ENCODE results near the gene RTL10.
"Not testable (repeated sequence)": the region's sequence is repeated elsewhere in the genome, so short reads cannot be mapped to it uniquely, and the experiment has no call there.

The RTL10 gene

DNA sequence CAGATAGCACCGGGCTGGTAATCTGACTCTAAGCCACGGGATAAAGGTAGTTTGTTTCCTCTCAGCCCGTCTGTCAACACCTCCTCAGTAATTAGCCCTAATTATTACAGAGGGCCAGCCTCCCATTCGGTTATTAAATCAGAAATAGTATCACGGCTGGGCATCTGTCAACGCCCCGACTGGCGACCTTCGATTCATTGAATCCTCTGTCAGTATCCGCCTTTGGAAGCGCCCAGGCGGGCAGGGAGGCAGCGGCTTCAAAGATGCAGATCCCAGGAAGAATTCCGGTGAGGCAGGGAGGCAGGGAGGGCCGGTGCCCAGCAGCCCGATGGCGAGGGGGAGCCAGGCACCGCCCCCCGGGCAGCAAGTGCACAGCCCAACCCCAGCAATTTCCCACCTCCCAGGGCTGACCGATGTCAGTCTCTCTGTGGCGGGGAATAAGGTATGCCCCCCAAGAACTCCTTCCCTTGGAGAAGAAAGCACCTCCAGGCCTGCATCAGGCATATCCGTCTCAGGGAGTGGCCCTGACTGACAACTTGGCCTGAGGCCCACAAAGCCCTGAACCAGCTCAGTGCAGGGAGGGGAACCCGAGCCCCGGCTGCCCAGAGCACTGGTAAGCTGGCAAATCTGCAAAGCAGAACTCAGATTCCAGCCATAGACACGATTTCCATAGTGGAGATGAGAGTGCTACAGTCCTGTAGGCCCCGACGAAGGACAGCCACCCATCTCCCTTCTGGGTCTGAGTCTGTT is 11.4 kb downstream of the RTL10 start:
- H3K27me3 ChIP-seq (ENCODE audit: control insufficient read depth, insufficient read depth, low read length) = no peaks in the 10 kb centered on the region
- H3K4me3 ChIP-seq (ENCODE audit: low read length) = no peak overlapping the region
- H3K9ac ChIP-seq (ENCODE audit: low read depth, low read length) = peak overlapping the region; percentile 40
- peaks cover 9% of the 10 kb centered on the region for H3K36me3 ChIP-seq (ENCODE audit: insufficient read depth, low read length)
- H3K4me2 ChIP-seq (ENCODE audit: low read length) = no peak overlapping the region
- H3K9me3 ChIP-seq (replicated peaks; ENCODE audit: low read length) = no peaks in the 10 kb centered on the region
- peaks cover 23% of the 10 kb centered on the region for H3K4me1 ChIP-seq (ENCODE audit: control insufficient read depth, insufficient read depth, low read length)

DNA sequence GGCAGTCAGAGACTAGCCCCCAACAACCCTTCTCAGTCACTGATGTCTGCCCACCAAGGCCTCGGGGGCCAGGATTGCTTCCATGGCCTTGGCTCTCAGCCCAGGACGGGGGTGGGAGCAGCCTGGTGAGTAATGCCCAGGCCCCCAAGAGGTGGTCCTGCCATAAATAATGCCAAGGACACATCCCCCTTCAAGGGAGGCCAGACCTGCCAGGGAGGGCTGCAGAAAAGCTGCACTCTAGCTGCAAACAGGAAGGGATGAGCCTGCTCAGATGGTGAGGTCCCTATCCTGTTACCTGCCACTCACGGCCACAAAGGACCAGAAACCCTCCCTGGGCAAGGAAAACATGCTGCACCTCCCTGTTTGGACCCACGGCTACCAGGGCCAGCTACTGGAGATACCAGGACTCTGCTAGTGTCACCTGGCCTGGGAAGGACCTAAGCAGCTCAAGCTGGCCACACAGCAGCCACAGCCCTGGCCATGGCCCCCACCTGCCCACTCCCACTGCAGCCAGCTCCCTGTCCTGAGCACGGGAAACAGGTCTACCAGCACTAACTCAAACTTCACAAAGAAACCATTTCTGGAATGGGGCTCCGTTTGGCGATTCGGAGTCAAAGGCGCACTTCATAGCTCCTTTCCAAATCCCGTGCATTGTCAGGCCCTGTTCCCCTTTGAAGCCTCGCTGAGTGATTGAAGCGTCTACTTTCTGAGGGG is 12.1 kb downstream of the RTL10 start:
- no peaks in the 10 kb centered on the region for H3K27me3 ChIP-seq (ENCODE audit: control insufficient read depth, insufficient read depth, low read length)

DNA sequence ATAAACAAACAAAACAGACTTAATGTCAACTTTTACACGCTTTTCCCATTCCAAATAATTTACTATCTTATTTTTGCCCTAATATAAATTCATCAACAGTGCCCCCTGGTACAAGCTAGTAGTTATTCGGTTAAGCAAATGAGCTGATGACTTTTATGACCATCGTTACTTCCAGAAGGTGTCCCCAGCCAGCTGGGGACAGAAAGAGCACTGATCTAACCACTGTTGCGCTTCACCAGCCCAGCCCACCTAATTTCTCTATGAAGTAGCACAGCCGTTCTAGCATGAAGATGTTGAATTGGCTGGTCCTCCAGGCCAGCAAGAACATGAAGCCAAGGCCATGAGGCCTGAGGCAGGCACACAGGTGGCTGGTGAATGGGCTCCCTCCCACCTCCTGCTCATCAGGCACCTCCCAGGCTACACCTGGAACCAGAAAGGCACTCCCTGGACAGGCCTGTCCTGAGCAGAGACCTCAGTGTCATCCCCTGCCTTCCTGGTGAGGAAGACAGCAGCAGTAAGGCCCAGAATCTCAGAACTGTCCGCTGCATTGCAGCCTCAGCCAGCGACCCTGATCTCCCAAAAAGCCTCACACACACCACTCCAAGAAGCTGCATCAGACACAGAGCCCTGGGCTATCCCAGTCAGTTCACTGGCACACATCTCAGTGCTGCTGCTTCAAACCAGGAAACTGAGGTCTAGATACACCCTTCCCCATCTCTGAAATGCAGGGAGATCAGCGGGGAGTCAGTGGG is 12.9 kb downstream of the RTL10 start:
- Histone ChIP-seq H3K4me1 (ENCODE audit: control insufficient read depth, insufficient read depth, low read length) (peaks cover 22% of the 10 kb centered on the region), H3K9ac (ENCODE audit: low read depth, low read length) (no peak overlapping the region), H3K9me3 (replicated peaks; ENCODE audit: low read length) (no peaks in the 10 kb centered on the region), H3K36me3 (ENCODE audit: insufficient read depth, low read length) (no peaks in the 10 kb centered on the region), H3K4me3 (ENCODE audit: low read length) (no peak overlapping the region), H3K4me2 (ENCODE audit: low read length) (no peak overlapping the region), H3K27me3 (ENCODE audit: control insufficient read depth, insufficient read depth, low read length) (no peaks in the 10 kb centered on the region)

More for the DNA sequence above, 12.1 kb downstream of the RTL10 start:
- Histone ChIP-seq H3K4me3 (ENCODE audit: low read length) (no peak overlapping the region), H3K4me2 (ENCODE audit: low read length) (no peak overlapping the region), H3K4me1 (ENCODE audit: control insufficient read depth, insufficient read depth, low read length) (peaks cover 22% of the 10 kb centered on the region), H3K9ac (ENCODE audit: low read depth, low read length) (no peak overlapping the region), H3K9me3 (replicated peaks; ENCODE audit: low read length) (no peaks in the 10 kb centered on the region), H3K36me3 (ENCODE audit: insufficient read depth, low read length) (peaks cover 5% of the 10 kb centered on the region)

DNA sequence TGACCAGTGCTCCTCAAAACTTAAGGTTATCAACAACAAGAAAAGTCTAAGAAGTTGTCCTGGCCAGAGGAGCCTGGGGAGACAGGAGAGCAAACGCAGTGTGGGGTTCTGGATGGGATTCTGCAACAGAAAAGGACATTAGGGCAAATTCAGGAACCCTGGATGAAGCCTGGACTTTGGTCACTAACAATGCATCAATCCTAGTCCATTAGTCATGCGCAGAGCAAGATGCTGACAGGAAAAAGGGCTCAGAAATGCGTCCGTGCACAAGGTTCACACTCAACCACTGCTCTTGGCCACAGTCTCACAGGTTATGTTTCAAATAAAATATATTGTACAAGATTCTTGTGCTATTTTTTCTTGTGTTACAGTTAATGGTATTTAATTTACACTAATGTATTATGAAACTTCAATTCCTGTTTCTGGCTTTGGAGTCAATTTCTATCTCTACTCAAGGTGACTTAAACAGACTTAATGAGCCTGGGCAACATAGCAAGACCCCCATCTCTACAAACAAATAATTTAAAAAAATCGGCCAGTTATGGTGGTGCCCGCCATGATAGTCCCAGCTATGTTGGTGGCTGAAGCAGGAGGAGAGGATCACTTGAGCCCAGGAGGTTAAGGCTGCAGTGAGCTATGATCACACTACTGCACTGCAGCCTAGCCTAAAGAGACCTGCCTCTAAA is 13.6 kb downstream of the RTL10 start:
- Histone ChIP-seq H3K4me1 (ENCODE audit: control insufficient read depth, insufficient read depth, low read length) (peaks cover 22% of the 10 kb centered on the region), H3K9me3 (replicated peaks; ENCODE audit: low read length) (no peaks in the 10 kb centered on the region), H3K27me3 (ENCODE audit: control insufficient read depth, insufficient read depth, low read length) (no peaks in the 10 kb centered on the region), H3K9ac (ENCODE audit: low read depth, low read length) (no peak overlapping the region), H3K4me2 (ENCODE audit: low read length) (no peak overlapping the region), H3K36me3 (ENCODE audit: insufficient read depth, low read length) (no peaks in the 10 kb centered on the region), H3K4me3 (ENCODE audit: low read length) (no peak overlapping the region)

DNA sequence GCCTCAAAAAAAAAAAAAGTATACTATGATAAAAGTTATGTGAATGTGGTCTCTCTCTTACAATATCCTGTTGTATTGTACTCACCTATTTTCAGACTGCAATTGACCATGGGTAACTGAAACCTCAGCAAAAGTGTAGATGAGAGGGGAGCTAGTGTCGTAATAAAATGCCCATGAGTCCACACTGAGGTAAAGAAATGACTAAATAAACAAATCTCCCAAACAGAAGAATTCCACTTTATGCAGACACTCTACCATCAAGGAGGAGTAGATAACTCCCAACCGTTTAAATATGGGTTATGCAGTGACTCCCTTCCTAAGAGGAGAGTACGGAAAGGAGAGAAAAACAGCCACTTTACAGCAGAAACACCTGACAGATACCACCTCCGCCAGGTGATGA is 14.6 kb downstream of the RTL10 start:
- peaks cover 16% of the 10 kb centered on the region for H3K4me1 ChIP-seq (ENCODE audit: control insufficient read depth, insufficient read depth, low read length)
- no peak overlapping the region for H3K4me3 ChIP-seq (ENCODE audit: low read length)
- no peak overlapping the region for H3K9ac ChIP-seq (ENCODE audit: low read depth, low read length)
- no peaks in the 10 kb centered on the region for H3K36me3 ChIP-seq (ENCODE audit: insufficient read depth, low read length)
- H3K27me3 ChIP-seq (ENCODE audit: control insufficient read depth, insufficient read depth, low read length) = no peaks in the 10 kb centered on the region
- H3K9me3 ChIP-seq (replicated peaks; ENCODE audit: low read length) = no peaks in the 10 kb centered on the region
- H3K4me2 ChIP-seq (ENCODE audit: low read length) = no peak overlapping the region

DNA sequence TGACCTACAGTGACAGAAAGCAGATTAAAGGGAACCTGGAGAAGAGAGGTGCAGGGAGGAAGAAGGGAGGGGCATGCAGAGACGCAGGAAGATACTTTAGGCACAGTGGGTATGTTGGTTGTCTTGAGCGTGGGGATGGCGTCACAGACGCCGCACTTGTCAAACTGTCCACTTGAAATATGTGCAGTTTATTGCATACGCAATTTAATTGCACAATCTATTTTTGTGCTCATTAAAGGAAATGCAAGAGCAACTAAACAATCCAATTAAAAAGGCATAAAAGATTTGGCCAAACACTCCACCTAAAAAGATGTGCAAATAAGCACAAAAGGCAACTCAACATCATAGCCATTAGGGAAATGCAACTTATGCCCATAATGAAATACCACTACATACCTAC is 16.8 kb downstream of the RTL10 start:
- Histone ChIP-seq H3K4me1 (ENCODE audit: control insufficient read depth, insufficient read depth, low read length) (no peaks in the 10 kb centered on the region), H3K4me2 (ENCODE audit: low read length) (no peak overlapping the region), H3K9me3 (replicated peaks; ENCODE audit: low read length) (no peaks in the 10 kb centered on the region), H3K36me3 (ENCODE audit: insufficient read depth, low read length) (no peaks in the 10 kb centered on the region), H3K4me3 (ENCODE audit: low read length) (no peak overlapping the region), H3K27me3 (ENCODE audit: control insufficient read depth, insufficient read depth, low read length) (no peaks in the 10 kb centered on the region), H3K9ac (ENCODE audit: low read depth, low read length) (no peak overlapping the region)

DNA sequence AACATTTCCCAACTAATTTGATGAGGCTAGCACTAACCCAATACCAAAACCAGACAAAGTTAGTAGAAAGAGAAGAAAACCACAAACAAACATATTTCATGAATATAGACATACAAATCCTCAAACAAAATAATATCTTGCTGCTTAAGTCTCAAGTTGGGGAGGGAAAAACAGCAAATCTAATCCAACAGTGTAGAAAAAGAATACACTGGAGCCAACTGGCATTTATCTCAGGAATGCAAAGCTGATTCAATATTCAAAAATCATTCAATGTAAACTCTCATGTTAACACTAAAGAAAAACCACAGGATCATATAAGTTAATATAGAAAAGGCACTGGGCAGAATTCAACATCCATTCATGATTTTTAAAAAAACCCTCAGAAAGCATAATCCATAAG is 18.2 kb downstream of the RTL10 start:
- Histone ChIP-seq H3K4me2 (ENCODE audit: low read length) (no peak overlapping the region), H3K4me3 (ENCODE audit: low read length) (no peak overlapping the region), H3K36me3 (ENCODE audit: insufficient read depth, low read length) (no peaks in the 10 kb centered on the region), H3K27me3 (ENCODE audit: control insufficient read depth, insufficient read depth, low read length) (no peaks in the 10 kb centered on the region), H3K4me1 (ENCODE audit: control insufficient read depth, insufficient read depth, low read length) (no peaks in the 10 kb centered on the region), H3K9ac (ENCODE audit: low read depth, low read length) (no peak overlapping the region), H3K9me3 (replicated peaks; ENCODE audit: low read length) (no peaks in the 10 kb centered on the region)

DNA sequence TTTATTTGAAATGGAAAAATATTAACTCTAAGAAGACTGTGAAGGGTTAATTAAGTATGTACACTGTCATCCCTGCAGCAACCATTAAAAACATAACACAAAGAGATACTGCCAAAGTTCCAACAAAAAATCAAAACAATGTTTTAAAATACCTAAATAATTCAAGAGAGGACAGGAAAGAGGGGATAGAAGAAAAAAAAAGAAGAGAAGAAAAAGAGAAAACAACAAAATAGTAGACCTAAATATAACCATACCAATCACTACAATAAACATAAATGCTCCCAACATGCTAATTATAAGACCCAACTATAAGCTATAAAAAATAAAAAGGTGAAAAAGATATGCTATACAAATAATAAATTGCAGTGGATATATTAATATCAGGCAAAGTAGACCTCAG is 20.1 kb downstream of the RTL10 start:
- H3K9ac ChIP-seq (ENCODE audit: low read depth, low read length) = no peak overlapping the region
- no peak overlapping the region for H3K4me3 ChIP-seq (ENCODE audit: low read length)
- no peaks in the 10 kb centered on the region for H3K27me3 ChIP-seq (ENCODE audit: control insufficient read depth, insufficient read depth, low read length)
- H3K9me3 ChIP-seq (replicated peaks; ENCODE audit: low read length) = no peaks in the 10 kb centered on the region
- H3K4me1 ChIP-seq (ENCODE audit: control insufficient read depth, insufficient read depth, low read length) = no peaks in the 10 kb centered on the region
- no peak overlapping the region for H3K4me2 ChIP-seq (ENCODE audit: low read length)
- H3K36me3 ChIP-seq (ENCODE audit: insufficient read depth, low read length) = no peaks in the 10 kb centered on the region

DNA sequence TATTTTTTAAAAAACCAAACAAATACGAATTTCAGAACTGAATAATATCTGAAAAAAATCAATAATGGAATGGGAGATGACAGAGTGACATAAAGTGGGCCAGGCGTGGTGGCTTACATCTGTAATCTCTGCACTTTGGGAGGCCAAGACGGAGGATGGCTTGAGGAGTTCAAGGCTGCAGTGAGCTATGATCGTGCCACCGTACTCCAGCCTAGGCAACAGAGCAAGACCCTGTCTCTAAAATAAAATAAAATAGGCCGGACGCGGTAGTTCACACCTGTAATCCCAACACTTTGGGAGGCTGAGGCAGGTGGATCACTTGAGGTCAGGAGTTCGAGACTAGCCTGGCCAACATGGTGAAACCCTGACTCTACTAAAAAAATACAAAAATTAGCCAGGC is 21.3 kb downstream of the RTL10 start:
- not testable (repeated sequence) for H3K9ac ChIP-seq (ENCODE audit: low read depth, low read length); H3K27me3 ChIP-seq (ENCODE audit: control insufficient read depth, insufficient read depth, low read length); H3K4me2 ChIP-seq (ENCODE audit: low read length); H3K36me3 ChIP-seq (ENCODE audit: insufficient read depth, low read length); H3K4me1 ChIP-seq (ENCODE audit: control insufficient read depth, insufficient read depth, low read length); H3K9me3 ChIP-seq (replicated peaks; ENCODE audit: low read length); H3K4me3 ChIP-seq (ENCODE audit: low read length)

DNA sequence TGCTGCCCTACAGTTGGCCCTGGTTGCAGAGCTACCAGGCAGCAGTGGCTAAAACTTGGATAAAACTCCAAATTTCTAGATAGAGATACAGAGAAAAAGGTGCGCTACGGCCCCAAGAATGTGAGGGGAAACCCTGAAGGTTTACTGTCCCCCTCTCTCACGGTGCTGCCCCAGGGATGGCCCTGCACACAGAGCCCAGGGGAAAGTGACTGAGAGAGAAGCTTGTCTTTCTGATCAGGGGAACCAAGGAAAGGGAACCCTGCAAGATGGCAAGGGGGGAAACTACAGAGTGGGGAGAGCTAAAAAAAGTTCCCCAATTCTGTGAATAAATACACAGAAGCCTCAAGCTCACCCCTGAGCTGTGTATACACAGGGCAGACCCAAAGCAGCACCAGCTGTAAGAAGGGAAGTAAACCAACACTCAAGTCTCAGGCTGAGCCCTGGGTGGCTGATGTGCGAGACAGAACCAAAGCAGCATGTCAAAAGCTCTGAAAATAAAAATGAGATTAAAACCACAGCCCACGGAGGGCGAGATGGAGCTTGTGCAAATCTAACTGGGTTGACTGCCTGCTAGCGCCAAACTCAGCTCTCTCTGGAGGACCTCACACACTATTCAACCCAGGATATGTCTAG is 22.1 kb downstream of the RTL10 start:
- no peaks in the 10 kb centered on the region for H3K36me3 ChIP-seq (ENCODE audit: insufficient read depth, low read length)
- no peak overlapping the region for H3K9ac ChIP-seq (ENCODE audit: low read depth, low read length)
- no peak overlapping the region for H3K4me2 ChIP-seq (ENCODE audit: low read length)
- H3K27me3 ChIP-seq (ENCODE audit: control insufficient read depth, insufficient read depth, low read length) = no peaks in the 10 kb centered on the region
- no peaks in the 10 kb centered on the region for H3K4me1 ChIP-seq (ENCODE audit: control insufficient read depth, insufficient read depth, low read length)
- H3K9me3 ChIP-seq (replicated peaks; ENCODE audit: low read length) = no peaks in the 10 kb centered on the region
- H3K4me3 ChIP-seq (ENCODE audit: low read length) = no peak overlapping the region

DNA sequence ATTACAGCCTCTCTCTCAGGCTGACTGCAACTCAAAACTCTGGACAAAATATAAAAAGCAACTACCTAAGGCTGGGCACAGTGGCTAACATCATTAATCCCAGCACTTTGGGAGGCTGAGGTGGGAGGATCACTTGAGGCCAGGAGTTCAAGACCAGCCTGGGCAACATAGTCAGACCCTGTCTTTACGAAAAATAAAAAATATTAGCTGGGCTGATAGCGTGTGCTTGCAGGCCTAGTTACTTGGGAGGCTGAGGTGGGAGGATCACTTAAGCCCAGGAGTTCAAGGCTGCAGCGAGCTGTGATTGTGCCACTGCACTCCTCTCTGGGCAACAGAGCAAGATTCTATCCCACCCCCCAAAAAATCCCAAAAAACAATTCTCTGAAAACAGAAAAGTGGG is 22.7 kb downstream of the RTL10 start:
- H3K27me3 ChIP-seq (ENCODE audit: control insufficient read depth, insufficient read depth, low read length); H3K4me2 ChIP-seq (ENCODE audit: low read length); H3K4me3 ChIP-seq (ENCODE audit: low read length): not testable (repeated sequence)

More for the DNA sequence above, 22.7 kb downstream of the RTL10 start:
- H3K9ac ChIP-seq (ENCODE audit: low read depth, low read length); H3K36me3 ChIP-seq (ENCODE audit: insufficient read depth, low read length); H3K4me1 ChIP-seq (ENCODE audit: control insufficient read depth, insufficient read depth, low read length); H3K9me3 ChIP-seq (replicated peaks; ENCODE audit: low read length): not testable (repeated sequence)

All from skeletal muscle satellite cell (primary cell).